Anterior cingulate cortex (tissue), 58 donors: ENCODE measurements around the gene LRRC8D.
"Not testable (repeated sequence)": the region's sequence is repeated elsewhere in the genome, so short reads cannot be mapped to it uniquely, and the experiment has no call there.

ENCODE experiments used
- DNase-seq, 58 donors: peaks; one replicate each; lab custom pipeline; 2025; lab: John Stamatoyannopoulos, UW

Gene LRRC8D

GRCh38 chr1:89908672-89909436 is 88.0 kb downstream of the LRRC8D start:
- DNase-seq: no peak

- no peak for DNase-seq
Observed at GRCh38 chr1:89910268-89910667, 89.4 kb downstream of the LRRC8D start.

DNA sequence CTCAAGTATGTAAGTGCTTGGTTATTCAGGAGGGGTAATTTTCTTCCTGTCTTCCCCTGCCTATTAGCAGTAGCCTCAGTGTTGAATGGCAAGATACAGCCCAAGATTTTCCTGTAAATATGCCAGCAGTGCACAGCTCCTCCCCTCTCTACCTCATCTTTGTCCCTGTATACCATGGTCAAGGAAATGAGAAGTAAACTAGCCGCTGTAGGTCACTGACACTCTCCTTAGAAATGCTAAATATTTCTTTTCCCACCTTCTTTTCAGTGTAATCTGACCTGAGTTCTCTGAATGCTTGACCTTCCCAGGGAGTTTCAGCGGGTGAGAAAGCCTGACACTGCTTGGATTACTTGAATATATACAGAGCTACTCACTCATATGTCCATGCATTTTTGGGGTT is 89.9 kb downstream of the LRRC8D start:
- no peak for DNase-seq

DNA sequence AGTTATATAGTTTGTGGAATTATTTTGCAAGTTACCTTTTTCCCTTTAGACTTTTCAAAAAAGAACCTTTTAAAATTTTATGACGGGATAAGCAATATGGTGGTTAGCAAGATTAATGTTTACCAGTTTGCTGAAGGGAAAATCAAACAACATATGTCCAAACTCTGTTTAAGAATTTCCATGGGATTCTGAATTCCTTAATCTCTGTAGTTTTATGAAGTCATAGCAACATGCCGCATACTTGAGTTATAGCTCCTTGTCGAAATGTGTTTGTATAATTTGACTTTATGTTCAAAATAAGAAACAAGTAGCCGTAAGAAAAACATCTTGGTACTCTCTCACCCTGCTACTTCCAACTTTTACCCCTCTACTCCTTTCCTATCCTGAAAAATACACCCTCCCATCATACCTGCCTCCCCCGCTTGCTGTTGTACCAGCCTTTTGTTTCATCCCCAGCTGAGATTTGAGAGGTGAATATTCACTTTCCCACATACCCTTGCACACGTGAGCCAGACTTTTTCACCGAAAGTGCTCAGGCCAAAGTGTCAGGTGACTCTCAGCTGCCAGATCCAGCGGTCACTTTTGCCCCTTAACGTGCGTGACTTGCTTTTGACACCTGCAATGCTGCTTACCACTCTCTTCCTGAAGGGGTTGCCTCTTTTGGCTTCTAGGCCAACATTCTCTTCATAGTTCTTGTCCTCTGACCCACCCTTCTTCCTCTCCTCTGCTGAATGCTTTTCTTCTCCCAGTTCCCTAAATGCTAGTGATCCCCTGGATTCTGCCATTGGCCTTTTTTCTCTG is 90.6 kb downstream of the LRRC8D start:
- DNase-seq: no peak

- no peak for DNase-seq
Observed at GRCh38 chr1:89912073-89912472, 91.2 kb downstream of the LRRC8D start.

- no peak for DNase-seq
Observed at GRCh38 chr1:89913353-89914095, 92.7 kb downstream of the LRRC8D start.

DNA sequence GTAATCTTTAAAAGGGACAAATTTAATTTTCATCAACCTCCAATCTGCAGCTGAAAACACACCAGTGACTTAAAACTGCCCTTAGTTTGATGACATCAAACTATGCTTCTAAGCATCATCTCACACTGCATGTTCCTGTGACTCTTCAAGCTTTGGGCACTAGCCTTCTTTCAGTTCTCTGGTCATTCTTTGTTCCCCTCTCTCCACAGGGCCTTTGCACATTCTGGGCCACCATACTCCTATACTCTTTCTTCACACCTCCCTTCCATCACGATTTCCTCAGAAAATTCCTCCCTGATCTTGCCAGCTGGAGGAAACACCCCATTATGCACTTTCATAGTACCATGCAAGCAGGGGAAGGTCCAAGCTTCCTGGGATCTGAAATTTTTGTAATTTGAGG is 96.5 kb downstream of the LRRC8D start:
- no peak for DNase-seq

GRCh38 chr1:89918127-89918793 is 97.4 kb downstream of the LRRC8D start:
- no peak for DNase-seq

GRCh38 chr1:89918794-89919155 is 97.9 kb downstream of the LRRC8D start:
- DNase-seq: no peak

- DNase-seq: no peak
Observed at GRCh38 chr1:89919174-89919573, 98.3 kb downstream of the LRRC8D start.

GRCh38 chr1:89922911-89923310 is 102.1 kb downstream of the LRRC8D start:
- no peak for DNase-seq

- DNase-seq: no peak
Observed at GRCh38 chr1:89923517-89923916, 102.7 kb downstream of the LRRC8D start.

DNA sequence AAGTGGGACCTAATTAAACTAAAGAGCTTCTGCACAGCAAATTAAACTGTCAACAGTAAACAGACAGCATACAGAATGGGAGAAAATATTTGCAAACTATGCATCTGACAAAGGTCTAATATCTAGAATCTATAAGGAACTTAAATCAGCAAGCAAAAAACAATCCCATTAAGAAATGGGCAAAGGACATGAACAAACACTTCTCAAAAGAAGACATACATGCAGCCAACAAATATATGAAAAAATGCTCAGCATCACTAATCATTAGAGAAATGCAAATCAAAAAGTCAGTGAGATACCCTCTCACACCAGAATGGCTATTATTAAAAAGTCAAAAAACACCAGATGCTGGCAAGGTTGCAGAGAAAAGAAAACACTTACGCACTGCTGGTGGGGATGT is 103.2 kb downstream of the LRRC8D start:
- DNase-seq: not testable (repeated sequence)

- DNase-seq: no peak
Observed at GRCh38 chr1:89927049-89927448, 106.2 kb downstream of the LRRC8D start.

DNA sequence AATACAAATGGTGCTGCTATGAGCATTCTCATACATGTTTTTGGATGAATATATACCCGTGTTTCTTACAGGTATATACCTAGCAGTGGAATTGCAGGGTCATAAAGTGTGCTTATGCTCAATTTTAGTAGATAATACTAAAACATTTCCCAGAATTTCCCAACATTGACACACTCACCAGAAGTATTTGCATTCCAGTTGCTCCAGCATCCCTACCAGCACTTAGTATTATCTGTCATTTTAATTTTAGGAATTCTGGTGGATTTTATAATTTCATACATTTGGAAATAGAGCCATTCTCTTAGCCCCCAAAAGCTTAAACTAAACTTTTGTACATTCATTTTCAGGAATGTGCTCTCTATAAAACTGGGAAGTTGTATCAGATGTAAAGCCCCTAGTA is 106.6 kb downstream of the LRRC8D start:
- DNase-seq: no peak

GRCh38 chr1:89928506-89928905 is 107.7 kb downstream of the LRRC8D start:
- no peak for DNase-seq

GRCh38 chr1:89929467-89930063 is 108.7 kb downstream of the LRRC8D start:
- no peak for DNase-seq

- no peak for DNase-seq
Observed at GRCh38 chr1:89930579-89930978, 109.7 kb downstream of the LRRC8D start.

- no peak for DNase-seq
Observed at GRCh38 chr1:89931964-89932363, 111.1 kb downstream of the LRRC8D start.

- DNase-seq: no peak
Observed at GRCh38 chr1:89932598-89933364, 111.9 kb downstream of the LRRC8D start.
